DMS153 treated with DMSO at 0.1 percent for 48 hours (cell line): ENCODE data around the gene TECR.
"Not testable (repeated sequence)": the region's sequence is repeated elsewhere in the genome, so short reads cannot be mapped to it uniquely, and the experiment has no call there.

Experiments used
- DNase-seq: peaks from one replicate; lab custom pipeline; 2025; ENCODE audit not compliant: unreplicated experiment; lab: John Stamatoyannopoulos, UW

Gene TECR, protein sequence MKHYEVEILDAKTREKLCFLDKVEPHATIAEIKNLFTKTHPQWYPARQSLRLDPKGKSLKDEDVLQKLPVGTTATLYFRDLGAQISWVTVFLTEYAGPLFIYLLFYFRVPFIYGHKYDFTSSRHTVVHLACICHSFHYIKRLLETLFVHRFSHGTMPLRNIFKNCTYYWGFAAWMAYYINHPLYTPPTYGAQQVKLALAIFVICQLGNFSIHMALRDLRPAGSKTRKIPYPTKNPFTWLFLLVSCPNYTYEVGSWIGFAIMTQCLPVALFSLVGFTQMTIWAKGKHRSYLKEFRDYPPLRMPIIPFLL

DNA sequence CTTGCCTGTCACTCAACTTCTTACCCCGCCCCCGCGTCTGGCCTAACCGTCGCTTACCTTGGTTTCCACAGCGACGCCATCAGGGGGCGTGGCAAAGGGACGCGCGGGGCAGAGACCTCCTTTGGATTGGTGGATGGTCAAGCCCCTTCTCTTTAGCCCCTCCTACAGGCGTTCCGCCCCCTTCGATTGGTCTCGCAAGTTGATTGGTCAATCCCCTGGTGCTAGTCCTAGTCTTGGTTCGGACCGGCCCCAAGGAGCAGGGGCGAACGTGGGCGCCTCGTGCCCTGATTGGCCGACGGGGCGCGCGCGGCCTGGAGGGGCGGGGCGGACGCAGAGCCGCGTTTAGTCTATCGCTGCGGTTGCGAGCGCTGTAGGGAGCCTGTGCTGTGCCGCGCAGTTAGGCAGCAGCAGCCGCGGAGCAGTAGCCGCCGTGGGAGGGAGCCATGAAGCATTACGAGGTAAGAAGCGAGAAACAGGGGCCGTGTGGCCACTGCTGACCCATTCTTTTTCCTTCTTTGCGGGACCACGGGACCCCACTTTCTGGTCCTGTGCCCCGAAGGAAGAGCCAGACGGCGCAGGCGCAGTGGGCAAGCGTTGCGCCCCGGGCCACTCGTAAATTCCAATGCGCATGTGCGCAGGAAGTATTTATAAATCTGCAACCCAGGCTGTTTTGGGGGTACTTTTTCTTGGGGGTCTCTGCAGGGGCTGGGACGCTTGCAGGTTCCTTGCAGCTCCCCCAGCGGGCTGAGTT is at the start of gene TECR:
Gene TECR, plus strand, starts transcription at position 341 of the 751 bp plus-strand sequence. Its CDS starts 103 bp downstream, at position 444.
- DNase-seq: peak; percentile 97

DNA sequence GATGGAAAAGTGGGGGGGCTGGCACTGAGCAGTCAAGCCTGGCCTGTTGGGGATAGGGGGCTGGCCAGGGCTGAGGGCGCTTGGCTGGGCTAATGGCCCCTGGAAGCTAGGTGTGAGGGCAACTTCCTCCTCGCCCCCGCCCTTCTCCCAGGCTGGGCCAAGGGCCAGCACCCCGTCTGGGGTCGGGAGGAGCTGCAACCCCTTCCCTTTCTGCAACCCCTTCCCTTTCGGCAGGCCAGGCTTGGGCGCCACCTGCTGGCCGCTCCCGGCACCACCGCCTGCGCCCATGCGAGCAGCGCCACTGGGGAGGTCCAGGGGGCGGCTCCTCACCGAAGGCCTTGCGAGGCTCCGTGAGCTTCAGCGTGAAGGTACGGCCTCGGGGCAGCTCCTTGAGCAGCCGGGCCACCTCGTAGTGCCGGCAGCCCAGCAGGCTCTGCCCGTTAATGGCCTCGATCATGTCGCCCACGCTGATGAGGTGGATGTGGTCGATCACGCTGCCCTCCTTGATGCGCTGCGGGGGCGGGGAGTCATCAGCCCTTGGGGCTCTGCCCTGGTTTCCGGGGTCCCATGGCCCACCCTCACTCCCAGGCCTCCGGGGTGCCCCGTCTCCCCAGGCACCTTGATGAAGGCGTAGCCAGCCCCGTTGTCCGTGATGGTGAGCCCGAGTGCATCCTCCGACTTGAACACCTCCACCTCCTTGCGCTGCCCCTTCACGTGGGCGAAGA is 49.3 kb upstream of the TECR start:
- DNase-seq: no peak

DNA sequence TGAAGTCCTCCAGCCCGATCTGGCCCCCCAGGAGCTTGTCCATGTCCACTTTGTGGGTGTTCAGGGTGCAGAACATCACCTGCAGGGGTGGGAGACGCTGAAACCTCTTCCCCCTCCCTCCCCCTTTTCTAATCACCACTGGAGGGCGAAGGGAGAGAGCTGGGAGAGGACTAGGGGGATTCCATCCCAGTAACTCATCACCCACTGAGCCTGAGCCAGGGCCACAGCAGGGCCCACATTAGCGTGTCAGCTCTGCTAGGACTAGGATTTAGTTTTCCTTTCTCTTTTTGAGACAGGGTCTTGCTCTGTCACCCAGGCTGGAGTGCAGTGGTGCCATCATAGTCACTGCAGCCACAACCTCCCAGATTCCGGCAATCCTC is 48.7 kb upstream of the TECR start:
- no peak for DNase-seq

DNA sequence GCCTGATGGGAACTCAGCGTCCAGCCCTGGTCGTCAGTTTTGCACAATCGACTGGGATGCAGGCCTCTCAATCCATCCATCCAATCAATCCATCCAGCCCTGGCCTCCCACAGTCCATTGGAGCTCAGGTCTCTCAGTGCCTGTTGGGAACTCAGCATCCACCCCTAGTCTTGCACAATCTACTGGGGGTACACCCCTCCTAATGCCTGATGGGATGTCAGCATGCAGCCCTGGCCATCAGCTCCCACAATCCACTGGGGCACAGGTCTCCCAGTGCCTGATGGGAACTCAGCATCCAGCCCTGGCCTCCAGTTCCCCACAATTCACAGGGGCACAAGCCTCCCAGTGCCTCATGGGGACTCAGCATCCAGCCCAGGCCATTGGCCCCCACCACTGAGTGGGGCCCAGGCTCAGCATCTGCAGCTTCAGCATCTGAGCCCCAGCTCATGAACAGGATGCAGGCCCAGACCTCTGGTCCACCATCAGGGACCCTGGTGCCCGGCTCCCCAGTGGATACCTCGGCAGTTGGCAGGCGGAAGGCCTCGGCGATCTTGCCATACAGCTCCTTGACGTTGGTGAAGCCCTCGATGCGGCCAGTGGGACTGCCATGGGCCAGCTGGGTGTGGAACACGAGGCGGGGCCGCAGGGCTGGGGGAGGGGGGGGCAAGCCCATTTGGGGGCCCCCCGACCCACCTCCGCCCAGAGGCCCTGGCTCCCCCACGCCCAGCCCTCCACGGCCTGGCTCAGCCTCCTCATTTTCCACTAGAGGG is 47.0 kb upstream of the TECR start:
- DNase-seq: no peak

DNA sequence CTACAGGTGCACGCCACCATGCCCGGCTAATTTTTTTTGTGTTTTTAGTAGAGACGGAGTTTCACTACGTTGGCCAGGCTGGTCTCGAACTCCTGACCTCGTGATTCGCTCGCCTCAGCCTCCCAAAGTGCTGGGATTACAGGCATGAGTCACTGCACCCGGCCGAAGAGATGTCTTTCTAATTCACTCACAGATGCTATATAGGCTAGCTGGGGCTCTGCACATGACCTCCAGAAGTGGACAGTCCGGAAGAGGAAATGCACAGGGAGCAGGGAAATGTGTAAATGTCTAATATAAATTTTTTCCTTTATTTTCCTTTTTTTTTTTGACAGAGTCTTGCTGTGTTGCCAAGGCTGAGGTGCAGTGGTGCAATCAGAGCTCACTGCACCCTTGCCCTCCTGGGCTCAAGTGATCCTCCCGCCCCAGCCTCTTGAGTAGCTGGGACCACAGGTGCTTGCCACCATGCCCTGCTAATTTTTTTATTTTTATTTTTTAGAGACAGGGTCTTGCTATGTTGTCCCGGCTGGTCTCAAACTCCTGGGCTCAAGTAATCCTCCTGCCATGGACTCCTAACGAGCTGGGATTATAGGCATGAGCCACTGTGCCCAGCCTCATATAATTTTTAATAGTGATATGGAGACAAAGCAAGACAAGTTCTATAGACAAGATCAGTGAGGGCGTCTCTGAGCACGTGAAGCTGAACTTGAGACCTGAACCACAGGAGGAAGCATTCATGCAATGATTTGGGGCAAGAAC is 41.8 kb upstream of the TECR start:
- DNase-seq: no peak

DNA sequence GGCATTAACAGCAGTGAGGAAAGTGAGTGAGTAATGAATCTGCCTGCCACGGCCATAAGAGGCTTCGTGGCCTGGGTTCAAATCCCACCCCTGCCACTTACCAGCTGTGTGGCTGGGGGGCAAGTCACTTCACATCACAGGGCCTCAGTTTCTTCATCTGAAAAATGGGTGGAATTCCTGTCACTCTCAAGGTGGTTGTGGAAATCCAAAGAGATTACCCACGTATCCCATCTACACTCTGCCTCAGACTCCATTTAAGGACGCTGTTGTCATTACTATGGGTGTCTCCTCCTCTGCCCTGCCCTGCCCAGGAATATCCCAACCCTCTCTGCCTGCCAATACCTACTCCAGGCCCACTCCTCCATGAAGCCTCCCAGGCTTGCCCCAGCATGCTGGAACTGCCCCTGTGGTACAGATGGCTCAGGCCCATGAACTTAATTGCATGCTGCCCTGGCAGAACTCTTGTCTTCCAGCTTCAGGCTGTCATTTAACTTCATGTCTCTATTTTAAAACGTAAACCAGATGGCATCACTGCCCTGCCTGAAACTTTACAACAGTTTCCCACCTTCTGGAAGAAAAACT is 36.5 kb upstream of the TECR start:
- no peak for DNase-seq

DNA sequence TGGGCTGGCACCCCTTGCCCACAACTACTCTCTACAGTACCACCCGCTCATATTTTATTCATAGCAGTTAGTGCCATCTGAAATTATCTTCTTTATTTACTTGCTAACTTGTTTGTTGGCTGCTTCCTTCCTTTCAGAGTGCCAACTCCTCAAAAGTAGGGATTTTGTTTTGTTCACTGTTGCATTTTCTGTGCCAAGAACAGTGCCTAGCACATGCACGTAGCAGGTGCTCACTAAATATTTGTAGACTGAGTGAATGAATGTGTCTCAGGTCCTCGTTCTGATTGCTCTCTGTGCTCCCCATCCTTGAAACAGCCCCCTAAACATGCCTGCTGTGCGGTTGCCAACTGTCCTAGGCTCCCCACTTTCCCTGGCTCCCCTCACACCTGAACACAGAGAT is 35.0 kb upstream of the TECR start:
- no peak for DNase-seq

DNA sequence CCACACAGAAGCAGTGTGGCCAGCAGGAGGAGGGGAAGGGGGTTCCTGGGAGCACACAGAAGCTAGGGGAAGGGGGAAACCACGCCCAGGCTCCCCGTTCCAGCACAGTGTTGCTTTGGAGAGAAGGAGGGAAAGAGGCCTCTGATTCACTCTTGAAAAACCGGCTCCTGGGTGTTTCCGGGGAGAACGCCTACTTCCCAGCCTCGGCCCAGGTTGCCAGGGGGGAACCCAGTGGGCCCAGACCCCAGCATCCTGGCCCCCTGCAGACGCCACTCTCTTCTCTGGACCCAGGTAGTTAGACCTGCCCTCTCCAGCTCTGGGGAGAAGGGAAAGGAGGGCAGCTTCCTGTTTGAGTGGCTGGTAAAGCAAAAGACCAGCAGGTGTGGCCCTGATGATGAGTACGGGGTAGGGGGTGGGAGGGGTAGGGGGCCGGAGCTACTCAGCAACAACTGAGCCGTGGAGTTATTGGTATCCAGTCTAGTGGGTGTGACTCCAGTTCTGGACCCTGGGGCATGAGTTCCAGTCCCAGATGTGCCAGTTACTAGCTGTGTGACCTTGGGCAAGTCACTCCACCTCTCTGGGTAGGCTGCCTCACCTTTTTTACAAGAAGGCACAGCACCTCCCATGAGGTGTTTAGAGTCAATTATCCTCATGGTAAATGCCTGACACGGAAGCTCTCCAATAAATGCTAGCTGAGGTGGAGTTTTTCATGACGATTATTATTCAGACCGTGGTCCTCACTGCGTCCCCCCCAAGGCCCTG is 34.3 kb upstream of the TECR start:
- DNase-seq: no peak

DNA sequence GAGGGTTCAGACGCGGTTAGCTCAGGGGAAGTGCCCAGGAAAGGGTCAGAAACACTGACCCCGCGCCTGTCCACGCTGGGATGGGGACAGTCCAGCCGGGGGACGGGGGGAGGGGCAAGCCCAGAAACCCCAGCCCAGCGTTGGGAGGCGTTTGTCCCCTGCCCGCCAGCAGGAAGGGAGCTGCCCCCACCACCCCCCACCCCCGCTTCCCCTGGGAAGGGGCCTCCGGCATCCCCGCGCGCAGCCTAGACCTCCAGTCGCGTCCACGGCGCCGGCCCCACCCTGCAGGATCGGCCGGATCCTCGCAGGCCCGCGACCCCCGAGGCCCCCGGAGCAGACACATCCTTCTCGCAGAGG is 33.7 kb upstream of the TECR start:
- DNase-seq: no peak

DNA sequence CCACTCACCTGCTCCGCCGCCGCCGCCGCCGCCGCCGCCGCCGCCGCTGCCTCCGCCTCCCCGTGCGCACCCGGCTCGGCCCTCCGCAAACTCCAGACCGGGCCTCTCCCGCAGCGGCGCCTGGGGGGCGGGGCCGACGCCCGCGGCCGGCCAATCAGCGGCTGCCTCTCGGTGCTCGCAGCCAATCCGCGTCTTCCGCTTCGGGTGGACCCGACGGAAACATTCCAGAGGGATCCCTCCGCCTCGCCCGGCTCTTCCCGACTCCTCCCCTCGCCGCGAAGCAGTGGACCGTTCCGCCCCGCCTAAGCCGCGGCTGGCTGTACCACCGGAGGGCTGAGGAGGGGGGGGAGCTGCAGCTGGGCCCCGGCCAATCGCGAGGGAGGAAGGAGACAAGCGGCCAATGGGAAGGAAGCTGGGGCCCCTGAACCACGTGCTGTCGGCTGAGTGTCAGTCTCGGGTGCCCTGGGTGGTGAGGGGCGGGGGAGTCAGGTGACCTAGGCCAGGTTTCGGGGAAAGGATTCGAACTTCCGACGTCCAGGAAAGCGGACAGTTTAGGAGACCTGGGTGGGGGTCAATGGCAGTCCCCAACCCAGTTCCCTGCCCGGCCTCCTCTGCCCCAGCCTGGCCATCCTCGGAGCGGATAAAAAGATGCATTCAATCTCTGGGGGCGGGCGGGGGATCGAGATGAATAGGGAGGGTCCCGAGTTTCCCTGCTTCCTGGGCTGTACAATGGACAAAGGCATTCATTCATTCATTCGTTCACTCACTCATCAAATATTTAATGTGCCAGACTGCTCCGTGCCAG is 33.2 kb upstream of the TECR start, which contains the start of gene GIPC1:
Gene GIPC1, minus strand, starts transcription at position 99 of the 805 bp plus-strand sequence. CDS start 13,151 bp downstream, outside the sequence.
- DNase-seq: peak; percentile 96

DNA sequence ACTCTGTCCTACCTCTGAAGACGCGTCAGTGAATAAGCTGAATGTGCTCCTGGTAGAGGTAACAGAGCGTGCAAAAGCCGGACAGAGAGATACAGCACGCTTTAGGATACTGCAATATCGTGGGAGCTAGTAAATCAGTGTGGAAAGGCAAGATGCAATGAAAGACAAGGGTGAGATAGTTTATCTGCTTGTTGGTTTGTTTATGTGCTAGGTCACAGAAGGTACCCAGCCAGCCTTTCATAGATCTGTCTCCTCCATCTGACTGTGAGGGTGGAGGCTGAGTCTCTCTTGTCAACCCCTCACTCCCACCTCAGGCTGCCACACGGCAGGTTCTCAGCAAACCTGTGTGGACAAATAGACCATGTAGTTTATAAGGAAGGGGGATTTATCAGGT is 32.6 kb upstream of the TECR start:
- DNase-seq: no peak

DNA sequence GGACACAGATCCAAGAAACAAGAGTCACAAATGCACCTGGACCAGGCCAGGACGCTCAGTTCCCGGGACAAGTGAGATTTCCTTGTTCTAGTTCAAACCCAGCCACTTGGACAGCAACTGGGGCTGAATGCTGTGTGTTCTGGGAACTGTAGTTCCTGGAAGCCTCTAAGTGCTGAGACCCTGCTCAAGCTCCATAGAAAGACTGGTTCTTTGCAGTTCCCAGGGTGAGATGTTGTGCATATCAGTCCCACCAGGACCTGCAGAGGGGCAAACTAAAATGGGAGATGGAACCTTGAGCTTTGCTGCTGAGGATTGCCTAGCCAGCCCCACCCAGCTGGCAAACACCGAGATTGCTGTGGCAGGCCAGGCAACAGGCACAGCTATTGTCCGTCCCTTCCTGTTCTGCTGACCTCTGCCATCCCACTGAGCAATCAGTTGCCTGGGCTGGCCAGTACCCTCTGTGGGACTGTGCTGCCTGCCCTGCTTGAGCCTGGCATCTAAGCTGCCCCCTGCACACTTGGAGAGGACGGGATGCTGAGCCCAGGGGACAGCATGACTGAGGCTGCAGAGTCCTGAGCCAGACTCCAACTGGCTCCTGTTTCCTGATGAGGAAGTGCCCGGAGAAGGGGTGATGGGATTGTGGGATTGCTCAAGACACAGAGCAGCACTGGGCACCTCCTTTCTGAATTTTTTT is 32.0 kb upstream of the TECR start:
- no peak for DNase-seq

DNA sequence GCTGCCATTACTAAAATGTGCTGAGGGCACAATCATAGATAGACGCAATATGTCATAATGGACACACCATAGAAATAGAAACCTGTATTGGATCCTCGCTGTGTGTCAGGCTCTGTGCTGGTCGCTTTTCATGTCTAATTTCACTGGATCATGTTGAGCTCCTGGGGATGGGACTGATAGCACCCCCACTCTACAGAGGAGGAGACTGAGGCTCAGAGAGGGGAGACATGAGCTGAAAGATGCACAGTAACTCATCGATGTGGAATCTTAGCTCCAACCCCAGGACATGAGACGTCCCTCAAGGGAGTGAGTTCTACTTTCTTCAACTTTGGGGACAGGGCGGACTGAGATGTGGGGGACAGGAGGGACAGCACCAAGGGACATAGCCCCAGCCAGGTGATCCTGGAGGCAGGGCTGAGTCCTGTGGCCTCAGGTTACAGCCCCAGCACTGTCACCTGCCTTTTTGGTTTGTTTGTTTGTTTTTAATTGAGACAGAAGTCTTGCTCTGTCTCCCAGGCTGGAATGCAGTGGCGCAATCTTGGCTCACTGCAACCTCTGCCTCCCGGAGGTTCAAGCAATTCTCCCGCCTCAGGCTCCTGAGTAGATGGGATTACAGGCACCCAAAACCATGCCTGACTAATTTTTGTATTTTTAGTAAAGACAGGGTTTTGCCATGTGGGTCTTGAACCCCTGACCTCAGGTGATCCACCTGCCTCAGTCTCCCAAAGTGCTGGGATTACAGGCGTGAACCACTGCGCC is 26.9 kb upstream of the TECR start:
- DNase-seq: no peak

DNA sequence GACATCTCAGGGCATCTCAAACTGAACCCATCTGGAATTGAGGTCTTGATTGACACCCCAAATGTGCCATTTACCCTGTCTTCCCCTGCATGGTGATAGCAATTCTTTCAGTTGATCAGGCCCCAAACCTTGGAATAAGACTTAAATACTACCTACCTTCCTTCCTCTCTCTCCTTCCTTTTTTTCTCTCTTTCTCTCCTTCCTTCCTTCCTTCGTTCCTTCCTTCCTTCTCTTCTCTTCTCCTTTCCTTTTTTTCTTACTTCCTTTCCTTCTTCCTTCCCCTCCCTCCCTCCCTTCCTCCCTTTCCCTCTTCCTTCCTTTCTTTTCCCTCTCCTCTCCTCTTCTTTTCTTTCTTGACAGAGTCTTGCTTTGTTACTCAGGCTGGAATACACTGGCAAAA is 26.1 kb upstream of the TECR start:
- no peak for DNase-seq

DNA sequence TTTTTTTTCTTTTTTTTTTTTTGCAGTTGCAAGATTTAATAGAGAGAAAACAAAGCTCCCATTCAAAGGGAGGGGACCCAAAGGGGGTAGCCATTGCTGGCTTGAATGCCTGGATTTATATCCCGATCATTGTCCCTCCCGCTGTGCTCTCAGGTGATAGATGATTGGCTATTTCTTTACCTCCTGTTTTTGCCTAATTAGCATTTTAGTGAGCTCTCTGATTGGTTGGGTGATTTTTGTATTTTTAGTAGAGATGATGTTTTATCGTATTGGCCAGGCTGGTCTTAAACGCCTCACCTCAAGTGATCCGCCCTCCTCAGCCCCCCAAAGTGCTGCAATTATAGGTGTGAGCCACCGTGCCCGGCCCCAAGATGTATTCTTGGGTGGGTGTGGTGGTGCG is 24.8 kb upstream of the TECR start:
- not testable (repeated sequence) for DNase-seq

DNA sequence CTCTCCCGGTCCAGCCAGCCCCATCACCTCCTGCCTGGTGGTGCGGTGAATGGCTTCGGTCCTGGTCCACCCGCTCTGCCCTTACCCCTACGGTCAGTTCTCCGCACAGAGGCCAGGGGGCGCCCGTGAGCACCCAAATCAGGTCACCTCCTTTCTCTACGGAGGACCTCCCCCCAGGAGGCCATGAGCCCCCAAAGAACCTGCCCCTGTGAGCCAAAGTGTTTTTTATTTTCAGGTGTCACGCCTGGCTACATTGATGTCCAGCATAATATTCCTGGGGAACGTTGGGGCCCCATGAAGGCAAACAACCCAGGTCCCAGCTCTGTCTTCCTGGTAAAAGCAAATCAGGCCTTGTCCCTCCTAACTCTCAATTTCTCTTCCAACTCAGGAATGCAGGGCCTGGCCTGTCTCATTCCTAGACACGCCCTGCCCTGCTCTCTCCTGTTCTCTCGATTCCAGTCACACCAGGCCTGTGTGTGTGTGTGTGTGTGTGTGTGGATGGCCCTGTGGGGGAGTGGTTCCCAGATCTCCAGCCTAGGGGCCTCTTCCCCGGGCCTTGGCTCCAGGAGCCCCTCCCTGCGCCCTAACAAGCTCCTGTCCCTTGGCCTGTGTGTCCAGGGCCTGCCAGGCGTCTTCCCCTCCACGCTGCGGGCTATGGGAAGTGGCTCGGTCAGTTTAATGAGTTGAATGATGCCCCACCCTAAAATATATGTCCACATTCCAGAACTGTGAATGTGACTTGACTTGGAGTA is 23.7 kb upstream of the TECR start:
- no peak for DNase-seq
